ENCODE data around the gene APC2. TPM values are rescaled to one million over a fixed set of nuclear protein-coding genes. Genes with fewer than 3 reads are reported as not detected.

The APC2 gene
- total and polyA plus RNA-seq, 2 donors (not counting 1 experiment from before 2014, with no cell fraction given) = 0.12 to 0.16 TPM

- H3K9me3 ChIP-seq (ENCODE audit: control extremely low read depth in 1 of 3, control insufficient read depth in 2 of 3, insufficient read depth in 1 of 3, low read length in 2 of 3) = peaks cover 0 to 48% (median 7%) of the 10 kb centered on the region in 3 donors
- H2AFZ ChIP-seq (ENCODE audit: insufficient read depth, low read depth, low read length, poor library complexity, severe bottlenecking) = no peak overlapping the region
- H3K79me2 ChIP-seq (ENCODE audit: control insufficient read depth, insufficient read depth, low read length) = no peaks in the 10 kb centered on the region
- H3K27ac ChIP-seq (ENCODE audit: low read length in 2 of 2) = no peak overlapping the region
- ChIA-PET POLR2A (no interaction called here), CTCF (no interaction called here)
- DNase-seq = no peak
- peaks cover 21 to 22% of the 10 kb centered on the region in 2 donors for H3K4me1 ChIP-seq (ENCODE audit: control insufficient read depth in 2 of 2, insufficient read depth in 2 of 2, low read length in 2 of 2)
- H3K9me3 Mint-ChIP-seq (ENCODE audit: insufficient read depth) = no peaks in the 10 kb centered on the region
- no peak overlapping the region for H3K4me3 Mint-ChIP-seq
- H3K36me3 ChIP-seq (replicated peaks in 1 of 2; ENCODE audit: control extremely low read depth in 1 of 2, control insufficient read depth in 1 of 2, extremely low read depth in 1 of 2, insufficient read depth in 2 of 2, low read length in 1 of 2) = no peaks in the 10 kb centered on the region
- intact Hi-C loops (cut with micrococcal nuclease) = no loop called here
- no peak overlapping the region for H3K9ac ChIP-seq (ENCODE audit: low read length)
- H3K4me2 ChIP-seq (replicated peaks; ENCODE audit: low read depth, low read length, poor library complexity, severe bottlenecking) = no peak overlapping the region
- no peaks in the 10 kb centered on the region for H4K20me1 ChIP-seq (ENCODE audit: control insufficient read depth, insufficient read depth, low read length, poor library complexity, severe bottlenecking)
- no peak overlapping the region for H3K4me3 ChIP-seq (ENCODE audit: control extremely low read depth in 1 of 5, extremely low read depth in 1 of 5, insufficient read depth in 1 of 5, low read depth in 2 of 5, low read length in 4 of 5)
- H3K27me3 ChIP-seq (replicated peaks in 1 of 4; ENCODE audit: control extremely low read depth in 1 of 4, control insufficient read depth in 3 of 4, insufficient read depth in 4 of 4, low read length in 3 of 4) = peaks cover 0 to 75% (median 17%) of the 10 kb centered on the region in 4 experiments
- WGBS (ENCODE audit: insufficient coverage) = 57% methylated on average over 5 of the region's 9 CpGs
- peaks cover 37% of the 10 kb centered on the region for H3K27me3 Mint-ChIP-seq
- TF ChIP-seq CTCF (IDR thresholded peaks at IDR 0.05) (no peak), EZH2 (IDR thresholded peaks at IDR 0.05; ENCODE audit: borderline replicate concordance, insufficient read depth, low read depth, low read length, poor library complexity, severe bottlenecking) (no peak)
- ATAC-seq (ENCODE audit: low read depth) = no peak
- peaks cover 11% of the 10 kb centered on the region for H3K4me1 Mint-ChIP-seq
- no peak overlapping the region for H3K27ac Mint-ChIP-seq
These were observed 60.9 kb downstream of the APC2 start for GRCh38 chr19:1510807-1511206.

GRCh38 chr19:1511318-1512317, 61.7 kb downstream of the APC2 start:
- intact Hi-C loops (cut with micrococcal nuclease) = no loop called here
- no peaks in the 10 kb centered on the region for H3K9me3 Mint-ChIP-seq (ENCODE audit: insufficient read depth)
- peaks cover 0 to 49% (median 7%) of the 10 kb centered on the region in 3 donors for H3K9me3 ChIP-seq (ENCODE audit: control extremely low read depth in 1 of 3, control insufficient read depth in 2 of 3, insufficient read depth in 1 of 3, low read length in 2 of 3)
- 51% methylated on average over 17 of the region's 22 CpGs for WGBS (ENCODE audit: insufficient coverage)
- no peak overlapping the region for H3K9ac ChIP-seq (ENCODE audit: low read length)
- no peaks in the 10 kb centered on the region for H4K20me1 ChIP-seq (ENCODE audit: control insufficient read depth, insufficient read depth, low read length, poor library complexity, severe bottlenecking)
- no peak for ATAC-seq (ENCODE audit: low read depth)
- peak overlapping the region; percentile 65 for H3K4me3 Mint-ChIP-seq
- H3K79me2 ChIP-seq (ENCODE audit: control insufficient read depth, insufficient read depth, low read length) = no peaks in the 10 kb centered on the region
- no peaks in the 10 kb centered on the region for H3K36me3 ChIP-seq (replicated peaks in 1 of 2; ENCODE audit: control extremely low read depth in 1 of 2, control insufficient read depth in 1 of 2, extremely low read depth in 1 of 2, insufficient read depth in 2 of 2, low read length in 1 of 2)
- DNase-seq = no peak
- TF ChIP-seq EZH2 (IDR thresholded peaks at IDR 0.05; ENCODE audit: borderline replicate concordance, insufficient read depth, low read depth, low read length, poor library complexity, severe bottlenecking) = no peak
- no peak for TF ChIP-seq CTCF (IDR thresholded peaks at IDR 0.05)
- no peak overlapping the region for H3K4me2 ChIP-seq (replicated peaks; ENCODE audit: low read depth, low read length, poor library complexity, severe bottlenecking)
- CTCF ChIA-PET = no interaction called here
- H2AFZ ChIP-seq (ENCODE audit: insufficient read depth, low read depth, low read length, poor library complexity, severe bottlenecking) = no peak overlapping the region
- no peak overlapping the region for H3K4me3 ChIP-seq (ENCODE audit: control extremely low read depth in 1 of 5, extremely low read depth in 1 of 5, insufficient read depth in 1 of 5, low read depth in 2 of 5, low read length in 4 of 5)
- H3K4me1 ChIP-seq (ENCODE audit: control insufficient read depth in 2 of 2, insufficient read depth in 2 of 2, low read length in 2 of 2) = peaks cover 21 to 22% of the 10 kb centered on the region in 2 donors
- H3K4me1 Mint-ChIP-seq = peaks cover 11% of the 10 kb centered on the region
- peaks cover 0 to 72% (median 16%) of the 10 kb centered on the region in 4 experiments for H3K27me3 ChIP-seq (replicated peaks in 1 of 4; ENCODE audit: control extremely low read depth in 1 of 4, control insufficient read depth in 3 of 4, insufficient read depth in 4 of 4, low read length in 3 of 4)
- POLR2A ChIA-PET = no interaction called here
- peaks cover 39% of the 10 kb centered on the region for H3K27me3 Mint-ChIP-seq
- H3K27ac ChIP-seq (ENCODE audit: low read length in 2 of 2) = no peak overlapping the region
- H3K27ac Mint-ChIP-seq = no peak overlapping the region
